IMR-90 (cell line): ENCODE measurements around the gene NRAS. TPM values are rescaled to one million over a fixed set of nuclear protein-coding genes. Genes with fewer than 3 reads are reported as not detected.

ENCODE experiments used
- ATAC-seq: fragments of 200-7000 bp; cut with Tn5 transposase; 2 replicates; pipeline ENCODE4 v1.9.1; 2020; ENCODE audit warnings: low read depth, mild to moderate bottlenecking, moderate library complexity
- BruUV-seq: library from RNA; stranded (reverse); fragments of 400-500 nt; replicated peaks from 2 replicates; lab custom pipeline; 2021; lab: Mats Ljungman, UMichigan
- CTCF ChIA-PET: fragments of 300-600 bp; formaldehyde crosslinking; extraction: SDS; loops from one replicate; lab custom pipeline; 2021; ENCODE audit warnings: antibody characterized with exemption; lab: Yijun Ruan, JAX
- POLR2A ChIA-PET: fragments of 300-600 bp; sonication (Branson Sonifier 250); formaldehyde crosslinking; loops from one replicate; lab custom pipeline; 2022; ENCODE audit warnings: antibody characterized with exemption; ENCODE audit not compliant: unreplicated experiment; lab: Charles Lee
- DNase-seq: peaks from one replicate; pipeline ENCODE4 v3.0.0; 2013
- H2AFZ ChIP-seq: replicated peaks from 2 replicates; pipeline ENCODE3; 2013; ENCODE audit warnings: low read length, mild to moderate bottlenecking; ENCODE audit not compliant: poor library complexity
- H2AK5ac ChIP-seq: 2 replicates; pipeline ENCODE4 v1.6.1; 2013; ENCODE audit warnings: low read depth, low read length, inconsistent platforms
- H2AK9ac ChIP-seq: replicated peaks from 2 replicates; pipeline ENCODE3; 2013; ENCODE audit warnings: mild to moderate bottlenecking, low read depth, low read length, moderate library complexity; ENCODE audit not compliant: poor library complexity
- H2BK120ac ChIP-seq: 2 replicates; pipeline ENCODE4 v1.6.1; 2013; ENCODE audit warnings: low read depth, low read length, inconsistent platforms
- H2BK15ac ChIP-seq: 3 replicates; pipeline ENCODE4 v1.6.1; 2013; ENCODE audit warnings: low read depth, low read length, inconsistent platforms
- H2BK20ac ChIP-seq: 2 replicates; pipeline ENCODE4 v1.6.1; 2013; ENCODE audit warnings: low read depth, mild to moderate bottlenecking, inconsistent platforms, low read length, moderate library complexity
- H2BK5ac ChIP-seq: 2 replicates; pipeline ENCODE4 v1.6.1; 2013; ENCODE audit warnings: mild to moderate bottlenecking, low read depth, low read length, inconsistent platforms; ENCODE audit not compliant: poor library complexity, severe bottlenecking
- H3K14ac ChIP-seq: replicated peaks from 2 replicates; pipeline ENCODE4 v1.6.1; 2013; ENCODE audit warnings: low read depth, low read length, inconsistent platforms
- H3K18ac ChIP-seq: 2 replicates; pipeline ENCODE4 v1.6.1; 2013; ENCODE audit warnings: low read depth, low read length, control low read depth
- H3K23ac ChIP-seq: 2 replicates; pipeline ENCODE4 v1.6.1; 2013; ENCODE audit warnings: low read depth, low read length, inconsistent platforms
- H3K27ac ChIP-seq: 2 replicates; pipeline ENCODE4 v1.5.1; 2013; ENCODE audit warnings: mild to moderate bottlenecking, control low read depth, low read length; ENCODE audit not compliant: insufficient read depth
- H3K27me3 ChIP-seq: 2 replicates; pipeline ENCODE4 v1.6.1; 2013; ENCODE audit warnings: low read length; ENCODE audit not compliant: control insufficient read depth, insufficient read depth
- H3K36me3 ChIP-seq: 2 replicates; pipeline ENCODE4 v1.6.1; 2013; ENCODE audit warnings: low read length, mixed read lengths; ENCODE audit not compliant: control insufficient read depth, insufficient read depth
- H3K4ac ChIP-seq: 2 replicates; pipeline ENCODE4 v1.6.1; 2013; ENCODE audit warnings: low read depth, low read length, inconsistent platforms
- H3K4me1 ChIP-seq: 2 replicates; pipeline ENCODE4 v1.6.1; 2013; ENCODE audit warnings: low read length, mixed read lengths; ENCODE audit not compliant: control insufficient read depth, insufficient read depth
- H3K4me2 ChIP-seq: 2 replicates; pipeline ENCODE4 v1.6.1; 2013; ENCODE audit warnings: low read depth, mild to moderate bottlenecking, control low read depth, low read length, moderate library complexity
- H3K4me3 ChIP-seq: 2 replicates; pipeline ENCODE4 v1.5.1; 2013; ENCODE audit warnings: low read depth, mild to moderate bottlenecking, control low read depth, low read length, moderate library complexity; ENCODE audit not compliant: insufficient read depth
- H3K56ac ChIP-seq: 2 replicates; pipeline ENCODE4 v1.6.1; 2013; ENCODE audit warnings: low read length, inconsistent platforms; ENCODE audit not compliant: insufficient read depth; ENCODE audit errors: extremely low read depth
- H3K79me1 ChIP-seq, 2 experiments: 2 replicates each; pipeline ENCODE4 v1.6.1; 2013; ENCODE audit warnings: low read length in 2 of 2, inconsistent platforms in 1 of 2, low read depth in 1 of 2
- H3K9ac ChIP-seq: 2 replicates; pipeline ENCODE4 v1.6.1; 2013; ENCODE audit warnings: low read depth, low read length, control low read depth
- H3K9me1 ChIP-seq: 2 replicates; pipeline ENCODE4 v1.6.1; 2013; ENCODE audit warnings: low read length, inconsistent platforms; ENCODE audit not compliant: insufficient read depth
- H3K9me3 ChIP-seq: 2 replicates; pipeline ENCODE4 v1.6.1; 2013; ENCODE audit warnings: low read length; ENCODE audit not compliant: control insufficient read depth, insufficient read depth
- H4K20me1 ChIP-seq: 2 replicates; pipeline ENCODE4 v1.6.1; 2013; ENCODE audit warnings: low read length, inconsistent platforms; ENCODE audit not compliant: insufficient read depth
- H4K5ac ChIP-seq: 2 replicates; pipeline ENCODE4 v1.6.1; 2013; ENCODE audit warnings: mild to moderate bottlenecking, low read depth, low read length, control low read depth
- H4K8ac ChIP-seq, 2 experiments: 2 replicates each; pipeline ENCODE4 v1.6.1; 2013; ENCODE audit warnings: low read depth in 2 of 2, low read length in 2 of 2, control low read depth in 1 of 2, inconsistent platforms in 1 of 2
- H4K91ac ChIP-seq: 2 replicates; pipeline ENCODE4 v1.6.1; 2013; ENCODE audit warnings: low read depth, low read length, inconsistent platforms; ENCODE audit not compliant: insufficient read depth
- BHLHE40 ChIP-seq: fragments of 150-350 bp; IDR thresholded peaks from 2 replicates; pipeline ENCODE4 v1.6.1; 2016; ENCODE audit warnings: mild to moderate bottlenecking, low read depth, low read length
- CHD1 ChIP-seq: IDR thresholded peaks from 2 replicates; pipeline ENCODE4 v1.6.1; 2012; ENCODE audit warnings: low read depth, low read length, improper control_type of control experiment
- FOS ChIP-seq: fragments of 150-350 bp; IDR thresholded peaks from 2 replicates; pipeline ENCODE4 v1.6.1; 2016; ENCODE audit warnings: low read depth, low read length
- MAFK ChIP-seq: IDR thresholded peaks from 2 replicates; pipeline ENCODE4 v1.6.1; 2012; ENCODE audit warnings: low read depth, low read length, improper control_type of control experiment
- MAZ ChIP-seq: IDR thresholded peaks from 2 replicates; pipeline ENCODE4 v1.6.1; 2012; ENCODE audit warnings: low read depth, mild to moderate bottlenecking, low read length, improper control_type of control experiment, moderate library complexity, borderline replicate concordance
- MXI1 ChIP-seq: IDR thresholded peaks from 2 replicates; pipeline ENCODE4 v1.6.1; 2012; ENCODE audit warnings: low read depth, mild to moderate bottlenecking, low read length, moderate library complexity, borderline replicate concordance
- NFE2L2 ChIP-seq: fragments of 150-350 bp; IDR thresholded peaks from 2 replicates; pipeline ENCODE4 v1.6.1; 2016; ENCODE audit warnings: low read depth, mild to moderate bottlenecking, low read length
- POLR2A ChIP-seq: IDR thresholded peaks from 2 replicates; pipeline ENCODE4 v1.6.1; 2012; ENCODE audit warnings: mild to moderate bottlenecking, low read depth, low read length
- RAD21 ChIP-seq: IDR thresholded peaks from 2 replicates; pipeline ENCODE4 v1.6.1; 2012; ENCODE audit warnings: low read length, improper control_type of control experiment
- RCOR1 ChIP-seq: IDR thresholded peaks from 2 replicates; pipeline ENCODE4 v1.6.1; 2012; ENCODE audit warnings: mild to moderate bottlenecking, low read length, improper control_type of control experiment; ENCODE audit not compliant: insufficient replicate concordance
- RFX5 ChIP-seq: IDR thresholded peaks from 2 replicates; pipeline ENCODE4 v1.8.0; 2012; ENCODE audit warnings: low read depth, mild to moderate bottlenecking, low read length, moderate library complexity
- SMC3 ChIP-seq: fragments of 150-350 bp; IDR thresholded peaks from 2 replicates; pipeline ENCODE4 v1.6.1; 2016; ENCODE audit warnings: low read depth, mild to moderate bottlenecking, antibody characterized with exemption, low read length, moderate library complexity
- WGBS, 2 experiments: methylation state at CpG; one replicate each; pipeline versions ENCODE4 v1.1.5 to v1.1.7; 2013; ENCODE audit warnings: missing lambda C conversion rate in 2 of 2; ENCODE audit not compliant: insufficient read length in 1 of 2; ENCODE audit errors: extremely low coverage in 2 of 2; 5-methylcytosine and 5-hydroxymethylcytosine counted together
- dilution Hi-C: fragments of 300-500 bp; cut with HindIII; formaldehyde crosslinking; loops from one replicate; pipeline ENCODE4 v1.14.3; 2018; ENCODE audit warnings: low sequenced_read_pairs; ENCODE audit not compliant: unreplicated experiment
- in situ Hi-C: fragments of 300-500 bp; cut with MboI; formaldehyde crosslinking; loops from 3 replicates; pipeline ENCODE4 v1.14.3; 2019; ENCODE audit warnings: low sequenced_read_pairs, inconsistent platforms, mixed read lengths
- intact Hi-C: fragments of 100-400 bp; cut with micrococcal nuclease; formaldehyde crosslinking; loops from 2 replicates; pipeline ENCODE4 v1.10.0; 2022
- polyA plus RNA-seq, 3 experiments: library from polyadenylated mRNA; depleted of rRNA; stranded (reverse); fragments of >200 nt; gene quantifications; 2 replicates each; pipeline ENCODE4 v1.2.3, GENCODE V29; 2012; ENCODE audit warnings: low replicate concordance in 1 of 3
- total RNA-seq: library from RNA; depleted of rRNA; stranded (reverse); fragments of >200 nt; gene quantifications from 2 replicates; pipeline ENCODE4 v1.2.3, GENCODE V29; 2012
- TF ChIP-seq, protein P1 (sequence below): fragments of 150-350 bp; IDR thresholded peaks from 2 replicates; pipeline ENCODE4 v1.6.1; 2017; ENCODE audit warnings: mild to moderate bottlenecking, antibody characterized with exemption, low read length, low read depth
- TF ChIP-seq, protein P2 (sequence below): conservative IDR thresholded peaks from 2 replicates; pipeline ENCODE4 v1.5.1; 2012; ENCODE audit warnings: mild to moderate bottlenecking, low read depth, low read length, improper control_type of control experiment

Gene NRAS
- total and polyA plus RNA-seq, 2 of the 4 experiments (the other 2 are of a cell fraction) = 27.4 to 85.9 TPM

DNA sequence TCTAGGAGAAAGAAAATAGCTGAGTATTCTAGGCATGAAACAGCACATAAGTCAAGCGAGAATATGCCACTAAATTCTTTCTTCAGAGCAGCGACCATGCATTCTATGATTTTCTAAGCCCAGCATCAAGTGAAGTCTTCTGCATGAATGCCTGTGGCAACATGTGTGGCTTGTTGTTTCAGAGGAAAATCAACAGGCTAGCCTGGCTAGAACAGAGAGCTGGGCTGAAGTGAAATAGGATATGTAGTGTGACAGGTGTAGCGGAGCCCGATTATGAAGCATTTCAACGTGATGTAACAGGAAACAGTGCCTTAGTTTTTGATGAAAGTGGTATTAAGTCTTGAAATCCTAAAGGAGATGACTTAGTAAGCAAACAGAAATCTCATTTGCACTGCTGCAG, 34.2 kb upstream of the NRAS start:
- intact Hi-C loops = no loop called here
- no peak overlapping the region for H4K8ac ChIP-seq
- no TSS peak for BruUV-seq

More for the DNA sequence above, 34.2 kb upstream of the NRAS start:
- H2BK15ac ChIP-seq = no peak overlapping the region
- H3K27me3 ChIP-seq = no peaks in the 10 kb centered on the region
- no peaks in the 10 kb centered on the region for H3K9me3 ChIP-seq
- peaks cover 93% of the 10 kb centered on the region for H4K20me1 ChIP-seq
- no peak overlapping the region for H2AFZ ChIP-seq
- DNase-seq (no peak), ATAC-seq (no peak)
- 100% methylated on average over 2 of the region's 5 CpGs; no CpG with 5 or more reads in 1 of the 2 experiments for WGBS, 2 experiments
- H2BK120ac ChIP-seq = no peak overlapping the region
- no peak overlapping the region for H4K5ac ChIP-seq
- ChIA-PET CTCF (interaction anchor here (1.1 kb wide), 1 partner anchor 24 kb away, joined by 3 read pairs; no protein-coding TSS in a partner anchor), POLR2A (no interaction called here)
- no peak overlapping the region for H3K14ac ChIP-seq
- no peak overlapping the region for H3K4me2 ChIP-seq
- H3K4me3 ChIP-seq = no peak overlapping the region
- no peak overlapping the region for H4K91ac ChIP-seq
- H3K4ac ChIP-seq = no peak overlapping the region
- TF ChIP-seq NFE2L2 (no peak), MAZ (no peak), RAD21 (no peak), MXI1 (no peak), SMC3 (no peak), RFX5 (no peak), CHD1 (no peak), RCOR1 (no peak), POLR2A (no peak), MAFK (no peak), BHLHE40 (no peak), FOS (no peak)
- TF ChIP-seq, protein P1, sequence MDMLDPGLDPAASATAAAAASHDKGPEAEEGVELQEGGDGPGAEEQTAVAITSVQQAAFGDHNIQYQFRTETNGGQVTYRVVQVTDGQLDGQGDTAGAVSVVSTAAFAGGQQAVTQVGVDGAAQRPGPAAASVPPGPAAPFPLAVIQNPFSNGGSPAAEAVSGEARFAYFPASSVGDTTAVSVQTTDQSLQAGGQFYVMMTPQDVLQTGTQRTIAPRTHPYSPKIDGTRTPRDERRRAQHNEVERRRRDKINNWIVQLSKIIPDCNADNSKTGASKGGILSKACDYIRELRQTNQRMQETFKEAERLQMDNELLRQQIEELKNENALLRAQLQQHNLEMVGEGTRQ = no peak
- TF ChIP-seq, protein P2, sequence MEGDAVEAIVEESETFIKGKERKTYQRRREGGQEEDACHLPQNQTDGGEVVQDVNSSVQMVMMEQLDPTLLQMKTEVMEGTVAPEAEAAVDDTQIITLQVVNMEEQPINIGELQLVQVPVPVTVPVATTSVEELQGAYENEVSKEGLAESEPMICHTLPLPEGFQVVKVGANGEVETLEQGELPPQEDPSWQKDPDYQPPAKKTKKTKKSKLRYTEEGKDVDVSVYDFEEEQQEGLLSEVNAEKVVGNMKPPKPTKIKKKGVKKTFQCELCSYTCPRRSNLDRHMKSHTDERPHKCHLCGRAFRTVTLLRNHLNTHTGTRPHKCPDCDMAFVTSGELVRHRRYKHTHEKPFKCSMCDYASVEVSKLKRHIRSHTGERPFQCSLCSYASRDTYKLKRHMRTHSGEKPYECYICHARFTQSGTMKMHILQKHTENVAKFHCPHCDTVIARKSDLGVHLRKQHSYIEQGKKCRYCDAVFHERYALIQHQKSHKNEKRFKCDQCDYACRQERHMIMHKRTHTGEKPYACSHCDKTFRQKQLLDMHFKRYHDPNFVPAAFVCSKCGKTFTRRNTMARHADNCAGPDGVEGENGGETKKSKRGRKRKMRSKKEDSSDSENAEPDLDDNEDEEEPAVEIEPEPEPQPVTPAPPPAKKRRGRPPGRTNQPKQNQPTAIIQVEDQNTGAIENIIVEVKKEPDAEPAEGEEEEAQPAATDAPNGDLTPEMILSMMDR = no peak
- in situ Hi-C loops = no loop called here
- no peak overlapping the region for H3K18ac ChIP-seq
- no peak overlapping the region for H2BK20ac ChIP-seq
- H3K56ac ChIP-seq = no peak overlapping the region
- peaks cover 7% of the 10 kb centered on the region for H3K9me1 ChIP-seq
- H3K27ac ChIP-seq = no peak overlapping the region
- H2AK9ac ChIP-seq = no peak overlapping the region
- H3K23ac ChIP-seq = no peak overlapping the region
- dilution Hi-C loops = no loop called here
- H3K79me1 ChIP-seq = peaks cover 7 to 29% of the 10 kb centered on the region in 2 experiments; a peak in 3 of 4 replicates
- H3K36me3 ChIP-seq = peaks cover 18% of the 10 kb centered on the region
- H2BK5ac ChIP-seq = no peak overlapping the region
- no peak overlapping the region for H2AK5ac ChIP-seq
- peaks cover 4% of the 10 kb centered on the region for H3K4me1 ChIP-seq
- no peak overlapping the region for H3K9ac ChIP-seq
